Spleen (tissue), 7 donors: ENCODE results near the gene CAMK2N2.

Source experiments
- CTCF ChIP-seq, 11 experiments: fragments of 200-600 bp in 7 of 11; fragments of 450-650 bp in 4 of 11; sonication (generic) in 4 of 11; IDR thresholded peaks in 8 of 11; conservative IDR thresholded peaks in 3 of 11; 1 replicate in 7 of 11; 2 replicates in 4 of 11; pipeline versions ENCODE4 v1.4.0 to v1.8.0; 2016 to 2021; ENCODE audit warnings: antibody characterized with exemption in 11 of 11, inconsistent platforms in 4 of 11, mild to moderate bottlenecking in 1 of 11
- POLR2A ChIP-seq, 3 donors: fragments of 450-650 bp; IDR thresholded peaks; one replicate each; pipeline ENCODE4 v1.5.1; 2017; ENCODE audit warnings: antibody characterized with exemption in 3 of 3, mild to moderate bottlenecking in 1 of 3
- donor health status: DM: no; HTN: no; CAD: no; lungs with moderate emphysema.
- donor health status: DM: no; HTN: no; CAD: no.
- donor health status: DM: no; HTN: no; CAD: no.

GRCh38 chr3:184236636-184237035 lies 24.7 kb downstream of the CAMK2N2 start:
- TF ChIP-seq CTCF (IDR thresholded peaks at IDR 0.05 in 8 of 11, conservative IDR thresholded peaks at IDR 0.05 in 3 of 11), result no peak
- TF ChIP-seq POLR2A (IDR thresholded peaks at IDR 0.05), result no peak
